Measurements from ENCODE around the gene CCDC192.

- no peak for TF ChIP-seq CTCF (conservative IDR thresholded peaks at IDR 0.05; ENCODE audit: low read length)
- no peak for TF ChIP-seq EZH2phosphoT487 (IDR thresholded peaks at IDR 0.05; ENCODE audit: borderline replicate concordance)
Observed at GRCh38 chr5:127923804-127924570, 220.8 kb downstream of the CCDC192 start.

Data from Loucy (cell line).